BE2C (cell line): ENCODE data around the gene ARHGAP8.

Experiments used
- DNase-seq: peaks from one replicate; pipeline ENCODE4 v3.0.0-alpha.2; 2020
- H3K27me3 ChIP-seq: fragments of 250-450 bp; sonication (Bioruptor Pico); 2 replicates; pipeline ENCODE4 v1.5.1; 2020; ENCODE audit warnings: mild to moderate bottlenecking
- H3K36me3 ChIP-seq: fragments of 250-450 bp; sonication (Bioruptor Pico); 2 replicates; pipeline ENCODE4 v1.5.1; 2020; ENCODE audit warnings: mild to moderate bottlenecking
- H3K4me1 ChIP-seq: fragments of 250-450 bp; sonication (Bioruptor Pico); 2 replicates; pipeline ENCODE4 v1.5.1; 2020
- H3K4me3 ChIP-seq: 2 replicates; pipeline ENCODE4 v1.5.1; 2011; ENCODE audit warnings: low read depth, low read length
- H3K9me3 ChIP-seq: fragments of 250-450 bp; sonication (Bioruptor Pico); 2 replicates; pipeline ENCODE4 v1.5.1; 2020
- TF ChIP-seq, protein P1 (sequence below): IDR thresholded peaks from 2 replicates; pipeline ENCODE4 v1.5.1; 2012; ENCODE audit warnings: mild to moderate bottlenecking, low read depth, low read length

ARHGAP8 gene

DNA sequence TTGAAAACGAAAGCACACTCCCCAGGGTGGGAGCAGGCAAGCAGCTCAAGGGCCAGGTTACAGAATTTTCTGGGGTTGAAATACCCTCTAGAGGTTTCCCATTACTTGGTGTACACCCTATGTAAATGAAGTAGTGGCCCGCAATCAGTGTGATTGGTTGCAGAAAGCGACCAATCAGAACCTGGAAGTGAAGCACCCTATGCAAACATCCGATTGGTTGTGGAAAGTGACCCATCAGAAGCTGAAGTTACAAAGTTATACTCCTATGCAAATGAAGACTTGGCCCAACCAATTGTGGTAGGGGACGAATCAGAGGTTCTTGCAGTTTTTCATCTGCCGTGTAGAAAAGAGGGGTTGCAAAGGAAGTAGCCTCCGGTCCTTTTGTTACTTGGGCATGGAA is 31.2 kb upstream of the ARHGAP8 start:
- H3K36me3 ChIP-seq = no peaks in the 10 kb centered on the region
- no peaks in the 10 kb centered on the region for H3K27me3 ChIP-seq
- DNase-seq = no peak
- H3K9me3 ChIP-seq = no peaks in the 10 kb centered on the region
- H3K4me3 ChIP-seq = no peak overlapping the region
- TF ChIP-seq, protein P1, sequence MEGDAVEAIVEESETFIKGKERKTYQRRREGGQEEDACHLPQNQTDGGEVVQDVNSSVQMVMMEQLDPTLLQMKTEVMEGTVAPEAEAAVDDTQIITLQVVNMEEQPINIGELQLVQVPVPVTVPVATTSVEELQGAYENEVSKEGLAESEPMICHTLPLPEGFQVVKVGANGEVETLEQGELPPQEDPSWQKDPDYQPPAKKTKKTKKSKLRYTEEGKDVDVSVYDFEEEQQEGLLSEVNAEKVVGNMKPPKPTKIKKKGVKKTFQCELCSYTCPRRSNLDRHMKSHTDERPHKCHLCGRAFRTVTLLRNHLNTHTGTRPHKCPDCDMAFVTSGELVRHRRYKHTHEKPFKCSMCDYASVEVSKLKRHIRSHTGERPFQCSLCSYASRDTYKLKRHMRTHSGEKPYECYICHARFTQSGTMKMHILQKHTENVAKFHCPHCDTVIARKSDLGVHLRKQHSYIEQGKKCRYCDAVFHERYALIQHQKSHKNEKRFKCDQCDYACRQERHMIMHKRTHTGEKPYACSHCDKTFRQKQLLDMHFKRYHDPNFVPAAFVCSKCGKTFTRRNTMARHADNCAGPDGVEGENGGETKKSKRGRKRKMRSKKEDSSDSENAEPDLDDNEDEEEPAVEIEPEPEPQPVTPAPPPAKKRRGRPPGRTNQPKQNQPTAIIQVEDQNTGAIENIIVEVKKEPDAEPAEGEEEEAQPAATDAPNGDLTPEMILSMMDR = no peak
- no peaks in the 10 kb centered on the region for H3K4me1 ChIP-seq

DNA sequence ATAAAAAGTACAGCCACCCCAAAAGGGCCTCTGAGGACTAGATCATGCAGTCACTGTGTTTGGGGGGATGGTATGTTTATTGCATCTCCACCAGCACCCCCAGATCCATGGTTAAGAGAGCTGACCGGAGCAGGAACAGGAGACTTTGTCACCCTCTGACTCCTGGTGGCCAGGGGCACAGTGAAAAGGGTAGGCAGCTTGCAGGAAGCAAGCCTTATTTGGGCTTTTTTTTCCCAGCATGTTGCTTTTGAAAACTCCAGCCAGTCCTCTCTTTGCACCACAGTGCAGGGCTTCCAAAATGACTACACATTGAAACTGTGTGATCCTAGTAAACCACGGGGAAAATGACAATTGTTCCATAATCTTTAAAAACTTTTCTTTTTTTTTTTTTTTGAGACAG is 29.8 kb upstream of the ARHGAP8 start:
- DNase-seq = no peak
- TF ChIP-seq, protein P1 = no peak
- H3K4me3 ChIP-seq = no peak overlapping the region
- no peaks in the 10 kb centered on the region for H3K27me3 ChIP-seq
- H3K4me1 ChIP-seq = no peaks in the 10 kb centered on the region
- no peaks in the 10 kb centered on the region for H3K9me3 ChIP-seq
- H3K36me3 ChIP-seq = no peaks in the 10 kb centered on the region

- no peak overlapping the region for H3K4me3 ChIP-seq
- TF ChIP-seq, protein P1 = no peak
- no peaks in the 10 kb centered on the region for H3K27me3 ChIP-seq
- H3K4me1 ChIP-seq = no peaks in the 10 kb centered on the region
- H3K9me3 ChIP-seq = no peaks in the 10 kb centered on the region
- no peak for DNase-seq
- no peaks in the 10 kb centered on the region for H3K36me3 ChIP-seq
These were observed 28.6 kb upstream of the ARHGAP8 start for GRCh38 chr22:44723801-44724200.

- TF ChIP-seq, protein P1 = no peak
- Histone ChIP-seq H3K27me3 (no peaks in the 10 kb centered on the region), H3K9me3 (no peaks in the 10 kb centered on the region), H3K36me3 (no peaks in the 10 kb centered on the region), H3K4me3 (no peak overlapping the region), H3K4me1 (peaks cover 5% of the 10 kb centered on the region)
- no peak for DNase-seq
These were observed 28.0 kb upstream of the ARHGAP8 start for GRCh38 chr22:44724416-44724815.

DNA sequence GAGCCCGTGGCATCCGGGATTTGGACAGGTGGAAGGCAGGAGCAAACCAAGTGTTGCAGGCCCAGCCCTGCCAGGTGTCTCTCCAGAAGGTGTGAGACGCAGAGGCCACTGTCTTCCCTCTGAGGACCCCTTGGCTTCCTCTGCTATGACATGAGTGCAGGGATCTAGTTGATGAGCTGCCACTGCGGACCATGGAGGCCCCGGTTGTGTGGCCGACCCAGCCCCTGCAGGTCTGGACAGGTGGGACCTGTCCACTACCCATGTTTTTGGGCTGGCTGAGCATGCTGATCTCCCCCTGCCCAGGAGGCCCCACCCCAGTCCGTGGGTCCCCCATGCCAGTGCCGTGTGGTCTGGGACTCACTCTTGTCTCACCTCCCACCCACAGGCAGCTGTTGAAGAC is 27.5 kb upstream of the ARHGAP8 start:
- no peak for DNase-seq
- Histone ChIP-seq H3K4me3 (no peak overlapping the region), H3K36me3 (no peaks in the 10 kb centered on the region)

GRCh38 chr22:44726439-44726838 is 25.9 kb upstream of the ARHGAP8 start:
- no peak for DNase-seq
- H3K36me3 ChIP-seq = no peaks in the 10 kb centered on the region
- H3K9me3 ChIP-seq = no peaks in the 10 kb centered on the region
- H3K4me3 ChIP-seq = no peak overlapping the region
- TF ChIP-seq, protein P1 = no peak
- peaks cover 13% of the 10 kb centered on the region for H3K4me1 ChIP-seq
- H3K27me3 ChIP-seq = no peaks in the 10 kb centered on the region

More for the DNA sequence above, 27.5 kb upstream of the ARHGAP8 start:
- Histone ChIP-seq H3K4me1 (peaks cover 10% of the 10 kb centered on the region), H3K27me3 (no peaks in the 10 kb centered on the region), H3K9me3 (no peaks in the 10 kb centered on the region)
- TF ChIP-seq, protein P1 = no peak
